ENCODE measurements around the gene HAPLN1.

The HAPLN1 gene

DNA sequence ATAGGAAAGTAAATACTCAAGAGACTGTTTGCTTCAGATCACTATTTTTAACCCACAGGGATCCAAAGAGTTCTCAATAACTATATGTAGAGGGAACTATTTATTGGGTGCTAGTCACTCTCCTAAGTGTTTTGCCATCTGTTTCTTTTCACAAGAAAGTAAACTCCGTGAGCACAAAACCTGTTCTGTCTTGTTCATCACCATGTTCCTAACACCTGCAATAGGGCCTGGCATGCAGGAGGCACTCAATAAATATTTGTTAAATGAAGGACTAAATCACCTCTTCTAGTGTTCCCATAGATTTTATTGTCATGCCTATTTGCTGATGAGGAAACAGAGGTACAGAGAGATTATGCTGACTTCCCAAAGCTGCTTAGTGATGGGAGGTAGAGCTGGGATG is 130.9 kb downstream of the HAPLN1 start:
- no peaks in the 10 kb centered on the region for H3K9me3 Mint-ChIP-seq
- no peak overlapping the region for H3K4me3 Mint-ChIP-seq
- H3K27ac Mint-ChIP-seq, result no peak overlapping the region

More for the DNA sequence above, 130.9 kb downstream of the HAPLN1 start:
- Mint-ChIP-seq H3K36me3 (ENCODE audit: low read depth) (no peaks in the 10 kb centered on the region), H3K27me3 (ENCODE audit: low read depth, poor library complexity) (peaks cover 5% of the 10 kb centered on the region), H3K4me1 (no peaks in the 10 kb centered on the region)
- DNase-seq, result no peak
- TF ChIP-seq, protein P1, sequence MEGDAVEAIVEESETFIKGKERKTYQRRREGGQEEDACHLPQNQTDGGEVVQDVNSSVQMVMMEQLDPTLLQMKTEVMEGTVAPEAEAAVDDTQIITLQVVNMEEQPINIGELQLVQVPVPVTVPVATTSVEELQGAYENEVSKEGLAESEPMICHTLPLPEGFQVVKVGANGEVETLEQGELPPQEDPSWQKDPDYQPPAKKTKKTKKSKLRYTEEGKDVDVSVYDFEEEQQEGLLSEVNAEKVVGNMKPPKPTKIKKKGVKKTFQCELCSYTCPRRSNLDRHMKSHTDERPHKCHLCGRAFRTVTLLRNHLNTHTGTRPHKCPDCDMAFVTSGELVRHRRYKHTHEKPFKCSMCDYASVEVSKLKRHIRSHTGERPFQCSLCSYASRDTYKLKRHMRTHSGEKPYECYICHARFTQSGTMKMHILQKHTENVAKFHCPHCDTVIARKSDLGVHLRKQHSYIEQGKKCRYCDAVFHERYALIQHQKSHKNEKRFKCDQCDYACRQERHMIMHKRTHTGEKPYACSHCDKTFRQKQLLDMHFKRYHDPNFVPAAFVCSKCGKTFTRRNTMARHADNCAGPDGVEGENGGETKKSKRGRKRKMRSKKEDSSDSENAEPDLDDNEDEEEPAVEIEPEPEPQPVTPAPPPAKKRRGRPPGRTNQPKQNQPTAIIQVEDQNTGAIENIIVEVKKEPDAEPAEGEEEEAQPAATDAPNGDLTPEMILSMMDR (IDR thresholded peaks at IDR 0.05), result no peak
